C1 segment of cervical spinal cord (tissue), 14 donors: ENCODE results near the gene CD6.

Experiments
- DNase-seq, 14 donors: peaks; one replicate each; lab custom pipeline; 2025; lab: John Stamatoyannopoulos, UW

Gene CD6

GRCh38 chr11:61010466-61011228, 39.2 kb downstream of the CD6 start:
- DNase-seq = no peak

DNA sequence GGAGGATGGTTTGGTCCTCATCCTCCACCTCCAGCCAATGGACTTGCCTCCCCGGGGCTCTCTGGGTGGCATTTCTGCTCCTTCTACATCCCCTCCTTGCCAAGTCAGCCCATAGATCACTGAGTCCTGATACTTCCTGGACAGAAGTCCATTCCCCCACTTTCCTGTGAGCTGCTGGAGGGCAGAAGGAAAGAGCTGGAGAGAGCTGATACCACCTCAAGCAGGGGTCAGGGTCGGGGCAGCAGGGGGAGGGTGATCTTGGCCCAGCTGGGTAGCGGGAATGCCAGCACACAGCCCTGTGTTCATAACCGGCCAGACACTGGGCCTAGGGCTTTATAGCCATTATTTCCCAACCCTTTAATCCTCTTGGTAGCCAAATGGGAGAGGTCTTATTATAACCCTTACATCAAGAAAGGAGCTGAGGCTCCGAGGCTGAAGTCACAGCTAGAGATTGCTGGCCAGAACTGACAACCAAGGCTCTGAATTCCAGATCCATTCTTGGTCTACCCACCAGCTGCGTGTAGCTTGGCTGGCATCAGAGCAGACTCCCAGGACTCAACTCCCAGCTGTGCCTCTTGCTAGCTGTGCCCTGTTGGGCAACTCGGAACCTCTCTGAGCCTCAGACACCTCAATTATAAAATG, 39.9 kb downstream of the CD6 start:
- DNase-seq = no peak

DNA sequence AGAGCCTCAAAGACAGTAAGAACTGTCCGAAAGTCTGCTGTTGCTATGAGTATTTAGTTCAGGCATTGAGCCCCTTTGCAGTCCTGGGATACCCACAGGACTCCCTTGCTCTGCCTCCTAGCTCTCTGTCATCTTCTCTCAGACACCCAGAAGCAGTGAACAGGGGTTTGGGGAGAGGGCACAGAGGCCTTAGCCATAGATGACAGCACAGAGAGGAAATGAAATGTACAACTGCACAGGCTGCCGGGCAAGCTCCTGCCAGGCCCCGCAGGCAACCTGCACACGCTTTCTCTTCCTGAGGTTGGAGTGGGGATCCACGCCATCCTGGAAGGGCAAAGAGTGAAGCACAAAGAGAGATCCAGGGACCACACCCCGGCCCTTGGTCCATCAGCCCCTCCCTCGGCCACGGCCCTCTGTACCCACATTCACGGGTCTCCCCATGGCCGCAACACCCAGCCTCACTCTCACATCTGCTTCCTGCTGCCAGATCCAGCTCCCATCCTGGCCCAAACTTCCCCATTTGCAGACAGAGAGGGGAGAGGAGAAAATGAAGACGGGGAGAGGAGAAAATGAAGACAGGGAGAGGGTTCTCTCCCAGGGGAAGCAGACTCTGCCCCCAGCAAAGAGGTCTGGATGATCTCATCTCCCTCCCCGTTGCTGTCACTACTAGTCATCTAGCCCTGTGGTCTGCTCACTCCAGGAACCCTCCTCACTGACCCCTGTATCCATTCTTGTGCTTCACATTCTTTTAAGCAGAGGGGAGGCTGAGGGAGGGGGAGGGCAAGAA, 40.7 kb downstream of the CD6 start:
- peak in 3 of 14 donors; percentile 17 to 31 (median 25) for DNase-seq

- no peak for DNase-seq
Observed at GRCh38 chr11:61012737-61013215, 41.3 kb downstream of the CD6 start.

GRCh38 chr11:61018059-61018458, 46.6 kb downstream of the CD6 start:
- DNase-seq = no peak

DNA sequence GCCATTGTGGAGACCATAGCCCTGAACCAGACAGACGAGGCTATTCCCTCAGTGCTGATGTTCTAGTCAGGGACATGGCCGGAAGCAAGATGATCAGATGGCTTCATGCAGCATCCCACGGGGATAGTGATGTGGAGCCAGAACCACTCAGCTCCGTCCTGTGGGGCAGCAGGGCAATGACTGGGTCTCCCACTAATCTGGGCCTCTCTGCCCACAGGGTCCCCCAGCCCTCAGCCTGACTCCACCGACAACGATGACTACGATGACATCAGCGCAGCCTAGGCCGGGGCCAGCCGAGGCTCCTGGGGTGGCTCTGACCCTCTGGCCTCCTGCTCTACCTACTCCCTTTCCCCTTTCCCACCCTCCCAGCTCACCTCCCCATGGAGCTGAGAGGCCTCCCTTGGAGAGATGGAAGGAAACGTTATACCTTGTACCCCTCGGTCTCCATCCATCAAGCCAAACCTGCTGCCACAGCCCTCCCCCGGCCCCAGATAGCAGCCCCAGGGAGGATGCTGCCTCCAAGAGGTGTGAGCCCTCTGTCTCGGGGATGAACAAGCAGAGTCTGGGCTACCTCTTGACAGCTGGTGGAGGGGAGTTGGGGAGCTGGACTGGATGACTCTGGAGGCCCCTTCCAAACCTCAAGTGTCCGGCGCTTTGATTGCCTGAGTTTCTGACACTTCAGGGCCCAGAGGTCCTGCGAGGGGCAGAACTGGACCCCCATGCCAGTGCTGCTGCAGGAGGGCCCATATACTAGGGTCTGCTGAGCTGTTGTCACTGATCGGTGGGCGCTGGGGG, 47.8 kb downstream of the CD6 start:
- no peak for DNase-seq

GRCh38 chr11:61019832-61020405, 48.4 kb downstream of the CD6 start:
- no peak for DNase-seq

DNA sequence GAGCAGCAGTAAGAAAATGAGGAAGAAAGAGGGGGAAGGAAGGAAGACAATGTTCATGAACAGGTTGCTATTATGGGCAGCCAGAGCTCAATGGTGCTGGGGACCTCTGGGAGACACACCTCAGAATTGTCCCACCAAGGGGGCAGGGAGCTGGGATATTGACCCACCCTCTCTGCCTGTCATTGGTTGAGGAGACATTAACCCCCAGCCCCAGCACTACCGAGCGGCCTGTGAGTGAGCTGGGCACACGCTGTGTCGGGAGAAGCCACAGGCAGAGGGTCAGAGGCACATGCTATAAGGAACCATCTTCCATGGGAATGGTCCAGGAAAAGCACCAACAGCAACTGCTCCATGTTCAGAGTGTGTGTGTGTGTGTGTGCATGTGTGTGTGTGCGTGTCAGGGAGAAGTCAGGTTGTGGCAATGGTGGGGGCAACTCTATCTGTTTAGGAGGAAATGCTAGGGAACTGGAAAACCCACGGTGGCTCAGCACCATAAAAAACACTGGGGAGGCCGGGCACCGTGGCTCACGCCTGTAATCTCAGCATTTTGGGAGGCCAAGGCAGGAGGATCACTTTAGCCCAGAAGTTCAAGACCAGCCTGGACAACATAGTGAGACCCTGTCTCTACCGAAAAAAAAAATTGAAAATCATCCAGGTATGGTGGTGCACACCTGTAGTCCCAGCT, 49.2 kb downstream of the CD6 start:
- DNase-seq = no peak

- no peak for DNase-seq
Observed at GRCh38 chr11:61021661-61022212, 50.3 kb downstream of the CD6 start.

DNA sequence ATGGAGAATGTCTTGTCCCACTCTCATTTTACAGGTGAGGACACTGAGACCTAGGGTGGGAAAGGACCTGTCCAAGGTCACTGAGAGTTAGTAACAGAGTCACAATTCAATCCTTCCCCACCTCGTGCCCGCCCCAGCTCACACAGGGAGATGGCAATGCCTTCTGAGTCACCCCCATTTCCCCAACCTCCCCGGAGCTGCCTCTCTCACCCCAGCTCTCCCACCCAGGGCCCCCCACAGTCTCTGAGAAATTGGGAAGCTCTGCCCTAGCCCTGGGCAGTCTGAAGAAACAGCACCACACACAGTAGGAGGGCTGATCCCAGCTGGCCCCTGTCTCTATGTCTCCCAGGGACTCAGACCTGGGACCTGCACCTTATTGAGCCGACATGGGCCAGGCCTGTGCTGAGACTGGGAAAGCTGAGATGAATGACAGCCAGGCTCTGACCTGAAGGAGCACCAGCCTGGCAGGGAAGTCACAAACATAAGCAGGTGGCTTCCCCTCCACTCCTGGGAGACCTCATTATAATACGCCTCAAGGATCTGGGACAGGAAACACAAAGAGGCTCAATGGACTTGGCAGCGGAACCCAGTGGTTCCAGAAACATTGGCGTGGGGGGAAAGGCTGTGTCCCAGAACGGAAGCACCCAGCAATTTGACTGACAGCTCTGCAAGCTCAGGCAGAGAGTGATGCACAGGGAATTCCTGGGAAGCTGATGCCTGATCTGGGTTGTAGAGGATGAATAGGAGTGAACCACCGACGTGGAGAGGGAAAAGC, 51.0 kb downstream of the CD6 start:
- peak in 2 of 14 donors; percentile 53 to 60 for DNase-seq

DNA sequence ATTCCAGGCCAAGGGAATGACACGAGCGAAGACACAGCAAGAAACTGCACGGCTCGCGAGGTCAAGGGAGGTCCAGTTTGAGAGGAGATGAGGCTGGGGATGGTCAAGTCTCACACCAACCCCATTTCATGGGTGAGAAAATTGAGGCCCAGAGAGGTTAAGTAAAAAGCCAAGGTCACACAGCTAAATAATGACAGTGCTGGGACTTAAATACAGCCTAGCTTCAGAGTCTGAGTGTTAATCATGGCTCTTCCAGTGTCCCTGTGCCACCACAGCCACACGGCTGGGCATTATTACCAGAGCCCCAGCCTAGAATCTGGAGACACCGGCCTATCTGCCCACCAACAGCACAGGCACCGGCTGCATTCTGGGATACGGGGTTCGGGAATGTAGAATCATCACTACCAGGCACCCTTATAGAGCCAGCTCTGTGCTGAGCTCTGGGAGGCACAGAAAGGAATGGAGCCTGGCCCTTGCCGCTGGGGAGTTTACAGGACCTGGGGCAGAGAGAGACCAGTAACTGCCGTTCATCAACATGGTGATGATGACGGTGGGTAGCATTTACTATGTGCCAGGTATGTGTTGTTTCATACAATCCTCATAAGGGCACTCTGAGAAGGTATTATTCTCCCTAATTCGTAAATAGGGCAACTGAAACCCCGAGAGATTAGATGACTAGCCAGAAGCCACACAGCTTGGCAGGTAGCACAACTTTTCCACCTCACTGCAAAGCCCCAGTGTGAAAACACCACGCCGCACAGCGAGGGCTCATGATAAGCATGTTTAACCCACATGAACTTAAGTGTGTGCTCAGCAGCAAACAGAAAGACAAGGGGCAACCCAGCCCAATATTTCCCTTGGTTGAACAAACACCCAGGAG, 51.8 kb downstream of the CD6 start:
- DNase-seq = peak in 1 of 14 donors; percentile 18

GRCh38 chr11:61023966-61024295, 52.5 kb downstream of the CD6 start:
- DNase-seq = no peak

- DNase-seq = no peak
Observed at GRCh38 chr11:61024938-61025820, 53.7 kb downstream of the CD6 start.

- no peak for DNase-seq
Observed at GRCh38 chr11:61025821-61026120, 54.3 kb downstream of the CD6 start.

DNA sequence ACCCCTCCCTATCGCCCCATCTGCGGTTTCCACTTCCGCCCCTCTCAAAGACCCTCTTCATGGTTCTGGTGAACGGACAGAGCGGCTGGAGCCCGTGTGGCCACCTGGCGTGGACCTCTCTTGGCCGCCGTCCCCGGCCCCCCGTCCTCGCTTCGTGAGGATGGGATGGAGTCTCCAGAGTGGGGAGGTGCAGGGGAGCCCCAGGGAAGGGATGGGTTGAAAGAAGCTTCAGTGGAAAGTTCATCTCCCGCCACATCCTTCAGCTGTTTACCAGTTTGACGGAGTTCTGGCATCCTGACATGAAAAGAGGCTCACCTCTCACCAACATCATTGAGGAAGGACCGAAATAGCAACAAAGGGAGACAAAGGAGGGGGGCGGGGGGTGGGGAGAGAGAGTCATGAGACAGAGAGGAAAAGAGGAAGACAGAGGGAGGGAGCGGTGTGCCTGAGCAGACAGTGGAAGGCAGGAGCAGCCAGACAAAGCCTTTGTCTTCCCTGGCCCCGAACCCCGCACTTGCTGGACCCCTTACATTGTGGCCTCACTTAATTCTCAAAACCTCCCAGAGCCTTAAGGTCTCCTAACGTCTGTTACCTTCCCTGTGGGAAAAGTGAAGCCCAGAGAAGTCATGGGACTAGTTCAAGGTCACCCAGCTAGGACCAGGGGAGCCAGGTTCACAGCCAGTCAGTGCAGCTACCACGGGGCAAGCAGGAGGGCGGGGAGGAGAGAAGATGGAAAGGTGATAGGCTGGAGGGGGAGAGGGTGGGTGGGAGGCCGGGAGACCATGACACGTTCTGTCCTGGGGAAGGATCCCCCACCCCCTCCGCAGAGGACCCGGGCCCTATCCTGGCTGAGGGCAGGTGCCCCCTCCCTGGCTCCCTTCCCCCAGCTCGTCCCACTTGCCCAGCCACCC, 54.9 kb downstream of the CD6 start:
- DNase-seq = peak in 5 of 14 donors; percentile 16 to 45 (median 36)

- no peak for DNase-seq
Observed at GRCh38 chr11:61027141-61027840, 55.8 kb downstream of the CD6 start.
